Endothelial cell (in vitro differentiated cells): ENCODE measurements around the gene SLC16A8. TPM values are rescaled to one million over a fixed set of nuclear protein-coding genes. Genes with fewer than 3 reads are reported as not detected.
"Not testable (repeated sequence)": the region's sequence is repeated elsewhere in the genome, so short reads cannot be mapped to it uniquely, and the experiment has no call there.

Source experiments
- DNase-seq: peaks from one replicate; pipeline ENCODE4 v3.0.0; 2021; ENCODE audit warnings: low spot score
- H3K27ac Mint-ChIP-seq: one replicate; pipeline ENCODE4 v1.8.0; 2021; ENCODE audit warnings: mixed read lengths, inconsistent platforms; ENCODE audit not compliant: unreplicated experiment
- H3K27me3 Mint-ChIP-seq: one replicate; pipeline ENCODE4 v1.8.0; 2021; ENCODE audit warnings: mild to moderate bottlenecking, moderate library complexity, mixed read lengths, inconsistent platforms; ENCODE audit not compliant: unreplicated experiment
- H3K36me3 Mint-ChIP-seq: one replicate; pipeline ENCODE4 v1.8.0; 2021; ENCODE audit warnings: mild to moderate bottlenecking, low read depth, mixed read lengths, inconsistent platforms; ENCODE audit not compliant: unreplicated experiment
- H3K4me1 Mint-ChIP-seq: one replicate; pipeline ENCODE4 v1.8.0; 2021; ENCODE audit warnings: mild to moderate bottlenecking, mixed read lengths, inconsistent platforms; ENCODE audit not compliant: unreplicated experiment
- H3K4me3 Mint-ChIP-seq: one replicate; pipeline ENCODE4 v1.8.0; 2021; ENCODE audit warnings: mild to moderate bottlenecking, mixed read lengths, inconsistent platforms; ENCODE audit not compliant: unreplicated experiment
- H3K9me3 Mint-ChIP-seq: one replicate; pipeline ENCODE4 v1.8.0; 2021; ENCODE audit warnings: mixed read lengths, inconsistent platforms; ENCODE audit not compliant: unreplicated experiment
- total RNA-seq: library from RNA; stranded (reverse); fragmentation: NEBNext Ultra II Directional; extraction: Animal tissue kit (Norgen Biotek cat#: 25700); gene quantifications from one replicate; pipeline ENCODE4 v1.2.1, GENCODE V29; 2021; ENCODE audit not compliant: unreplicated experiment
- TF ChIP-seq, protein P1 (sequence below): fragments of 200-600 bp; sonication (generic); IDR thresholded peaks from one replicate; pipeline ENCODE4 v1.5.0; 2021; ENCODE audit warnings: antibody characterized with exemption; ENCODE audit not compliant: unreplicated experiment

Gene SLC16A8
- total RNA-seq, 1 donor from 2014 or later, result not detected

DNA sequence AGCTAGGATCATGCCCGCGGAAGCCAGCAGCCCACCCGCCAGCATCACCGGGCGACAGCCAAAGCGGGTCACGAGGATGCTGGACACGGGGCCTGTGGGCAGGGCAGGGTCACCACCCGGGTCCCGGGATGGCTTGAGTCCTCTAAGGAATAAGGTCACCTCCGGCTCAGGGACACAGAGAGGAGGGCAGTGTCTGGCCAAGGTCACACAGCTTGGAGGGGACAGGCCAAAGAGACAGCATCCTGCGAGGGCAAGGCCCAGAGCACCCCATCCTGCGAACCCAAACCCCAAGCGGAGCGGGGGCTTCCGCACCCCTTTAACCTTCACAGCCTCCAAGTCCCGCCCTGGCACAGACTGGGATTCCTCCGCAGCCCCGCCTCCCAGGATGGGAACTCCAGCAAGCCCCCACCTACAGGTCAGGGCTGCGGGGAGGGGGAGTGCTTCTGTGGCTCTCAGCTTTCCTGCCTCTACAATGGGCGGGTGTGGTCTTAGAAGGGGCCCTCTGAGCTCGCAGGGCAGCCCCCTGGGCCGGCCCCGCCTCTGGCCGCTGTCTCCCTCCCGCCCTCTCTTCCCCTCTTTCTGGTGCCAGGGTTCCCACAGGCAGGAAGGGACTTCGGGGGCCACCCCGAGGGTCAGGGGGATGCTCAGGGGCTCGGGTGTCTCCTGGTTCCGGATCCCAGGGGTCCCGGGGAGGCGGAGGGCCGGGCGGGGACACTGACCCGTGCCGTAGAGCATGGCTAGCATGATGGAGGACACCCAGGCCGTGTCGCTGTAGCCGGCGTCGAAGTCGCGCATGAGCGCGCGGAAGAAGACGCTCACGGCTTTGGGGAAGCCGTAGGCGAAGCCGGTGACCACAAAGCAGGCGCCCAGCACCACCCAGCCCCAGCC is 1.8 kb downstream of the SLC16A8 start:
- Mint-ChIP-seq H3K4me3 (no peak overlapping the region), H3K27me3 (peaks cover 19% of the 10 kb centered on the region), H3K9me3 (no peaks in the 10 kb centered on the region), H3K36me3 (peaks cover 4% of the 10 kb centered on the region), H3K4me1 (no peaks in the 10 kb centered on the region), H3K27ac (no peak overlapping the region)
- TF ChIP-seq, protein P1, sequence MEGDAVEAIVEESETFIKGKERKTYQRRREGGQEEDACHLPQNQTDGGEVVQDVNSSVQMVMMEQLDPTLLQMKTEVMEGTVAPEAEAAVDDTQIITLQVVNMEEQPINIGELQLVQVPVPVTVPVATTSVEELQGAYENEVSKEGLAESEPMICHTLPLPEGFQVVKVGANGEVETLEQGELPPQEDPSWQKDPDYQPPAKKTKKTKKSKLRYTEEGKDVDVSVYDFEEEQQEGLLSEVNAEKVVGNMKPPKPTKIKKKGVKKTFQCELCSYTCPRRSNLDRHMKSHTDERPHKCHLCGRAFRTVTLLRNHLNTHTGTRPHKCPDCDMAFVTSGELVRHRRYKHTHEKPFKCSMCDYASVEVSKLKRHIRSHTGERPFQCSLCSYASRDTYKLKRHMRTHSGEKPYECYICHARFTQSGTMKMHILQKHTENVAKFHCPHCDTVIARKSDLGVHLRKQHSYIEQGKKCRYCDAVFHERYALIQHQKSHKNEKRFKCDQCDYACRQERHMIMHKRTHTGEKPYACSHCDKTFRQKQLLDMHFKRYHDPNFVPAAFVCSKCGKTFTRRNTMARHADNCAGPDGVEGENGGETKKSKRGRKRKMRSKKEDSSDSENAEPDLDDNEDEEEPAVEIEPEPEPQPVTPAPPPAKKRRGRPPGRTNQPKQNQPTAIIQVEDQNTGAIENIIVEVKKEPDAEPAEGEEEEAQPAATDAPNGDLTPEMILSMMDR, result no peak
- DNase-seq, result no peak

DNA sequence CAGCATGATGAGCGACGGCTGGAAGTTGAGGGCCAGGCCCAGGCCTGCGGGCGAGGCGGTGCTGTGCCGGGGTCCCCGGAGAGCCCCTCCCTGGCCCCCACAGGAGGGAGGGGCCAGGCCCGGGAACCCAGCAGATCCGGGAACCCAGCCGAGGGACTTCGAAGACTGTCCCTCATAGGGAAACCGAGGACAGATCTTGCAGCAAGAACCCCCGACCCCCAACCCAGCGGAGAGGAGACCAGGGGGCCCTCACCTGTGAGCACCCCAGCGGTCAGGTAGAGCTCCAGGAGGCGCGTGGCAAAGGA is 2.4 kb downstream of the SLC16A8 start:
- Mint-ChIP-seq H3K27ac (no peak overlapping the region), H3K4me1 (no peaks in the 10 kb centered on the region), H3K36me3 (peaks cover 4% of the 10 kb centered on the region), H3K4me3 (no peak overlapping the region), H3K27me3 (peaks cover 20% of the 10 kb centered on the region), H3K9me3 (no peaks in the 10 kb centered on the region)
- no peak for DNase-seq
- TF ChIP-seq, protein P1, result no peak

DNA sequence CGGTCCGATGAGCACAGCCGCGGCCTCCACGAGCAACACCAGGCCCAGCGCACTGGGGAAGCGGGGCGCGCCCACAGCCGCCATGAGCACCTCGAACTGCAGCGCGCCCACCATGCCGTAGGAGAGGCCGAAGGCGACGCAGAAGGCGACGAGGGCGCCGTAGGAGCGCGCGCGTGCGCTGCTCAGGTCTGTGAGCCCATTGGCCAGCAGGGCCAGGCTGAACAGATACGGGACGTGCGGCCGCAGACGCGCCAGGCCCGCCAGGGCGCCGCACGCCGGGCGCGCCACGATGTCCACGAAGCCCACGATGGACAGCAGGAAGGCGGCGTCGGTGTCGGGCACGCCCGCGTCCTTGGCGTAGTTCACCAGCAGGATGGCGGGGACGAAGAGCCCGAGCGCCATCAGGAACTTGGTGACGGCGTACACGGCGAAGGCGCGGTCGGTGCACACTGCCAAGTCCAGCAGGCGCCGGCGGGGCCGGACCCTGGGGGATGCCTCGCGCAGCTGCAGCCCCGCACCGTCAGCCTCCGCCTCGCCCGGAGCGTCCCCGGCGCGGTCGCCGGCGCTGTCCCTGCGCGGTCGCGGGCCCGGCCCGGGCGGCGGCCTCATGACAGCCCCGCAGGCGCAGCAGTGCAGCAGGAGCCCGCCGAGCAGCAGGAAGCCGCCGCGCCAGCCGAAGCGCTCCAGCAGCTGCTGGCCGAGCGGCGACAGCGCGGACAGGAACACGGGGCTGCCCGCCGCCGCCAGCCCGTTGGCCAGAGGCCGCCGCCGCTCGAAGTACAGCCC is 2.9 kb downstream of the SLC16A8 start:
- Mint-ChIP-seq H3K36me3 (peaks cover 4% of the 10 kb centered on the region), H3K4me3 (no peak overlapping the region), H3K4me1 (no peaks in the 10 kb centered on the region), H3K9me3 (no peaks in the 10 kb centered on the region), H3K27me3 (peaks cover 20% of the 10 kb centered on the region), H3K27ac (no peak overlapping the region)
- peak; percentile 52 for DNase-seq
- TF ChIP-seq, protein P1, result no peak

DNA sequence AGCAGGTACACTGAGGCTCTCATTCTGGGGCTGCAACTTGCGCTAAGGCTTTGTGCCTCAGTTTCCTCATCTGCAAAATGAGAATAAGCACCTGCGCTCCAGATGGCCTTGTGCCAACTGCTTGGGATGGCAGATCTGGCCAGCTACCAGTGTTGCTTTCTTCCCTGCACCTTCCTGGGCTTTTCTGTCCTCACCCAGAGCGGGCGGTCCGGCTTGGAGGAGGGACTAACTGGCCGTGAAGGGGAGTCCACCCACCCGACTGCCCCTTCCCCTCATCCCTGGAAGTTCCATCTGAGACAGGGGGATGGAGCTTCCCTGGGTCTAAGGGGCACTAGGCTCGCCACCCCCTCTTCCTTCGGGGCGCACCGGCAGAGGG is 3.5 kb downstream of the SLC16A8 start:
- Mint-ChIP-seq H3K4me1 (no peaks in the 10 kb centered on the region), H3K36me3 (peaks cover 4% of the 10 kb centered on the region), H3K4me3 (no peak overlapping the region), H3K27me3 (peaks cover 20% of the 10 kb centered on the region), H3K27ac (no peak overlapping the region), H3K9me3 (no peaks in the 10 kb centered on the region)
- TF ChIP-seq, protein P1, result no peak
- DNase-seq, result no peak

DNA sequence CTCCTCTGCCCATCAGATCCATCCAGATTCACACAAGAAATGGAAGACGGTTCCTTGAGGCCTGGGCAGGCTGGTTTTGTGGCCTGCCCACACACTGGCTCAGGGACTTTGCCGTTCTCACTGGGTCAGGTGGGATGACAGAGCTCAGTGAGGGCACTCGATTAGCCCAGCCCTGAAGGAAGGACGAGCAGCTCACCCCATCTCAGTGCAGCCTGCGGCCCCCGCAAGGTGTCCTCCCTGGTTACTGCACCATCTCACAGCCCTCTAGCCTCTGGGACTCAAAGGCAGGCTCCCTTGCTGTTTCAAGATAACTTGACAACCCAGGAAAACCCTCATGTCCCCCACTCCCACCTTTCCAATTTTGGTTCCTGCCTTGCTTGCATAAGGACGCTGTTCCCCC is 4.2 kb downstream of the SLC16A8 start:
- TF ChIP-seq, protein P1, result no peak

DNA sequence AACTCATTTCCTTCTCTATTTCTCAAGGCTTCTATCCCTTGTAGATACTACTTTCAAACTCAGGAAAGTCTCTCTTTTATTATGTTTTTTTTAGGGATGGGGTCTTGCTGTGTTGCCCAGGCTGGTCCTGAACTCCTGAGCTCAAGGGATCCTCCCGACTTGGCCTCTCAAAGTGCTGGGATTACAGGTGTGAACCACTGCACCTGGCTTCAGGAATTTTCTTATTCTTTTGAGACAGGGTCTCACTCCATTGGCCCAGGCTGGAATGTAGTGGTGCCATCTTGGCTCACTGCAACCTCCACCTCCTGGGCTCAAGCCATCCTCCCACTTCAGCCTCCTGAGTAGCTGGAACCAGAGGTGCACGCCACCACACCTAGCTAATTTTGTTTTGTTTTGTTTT is 4.8 kb downstream of the SLC16A8 start:
- not testable (repeated sequence) for DNase-seq, H3K4me1 Mint-ChIP-seq, H3K36me3 Mint-ChIP-seq, H3K27ac Mint-ChIP-seq, H3K9me3 Mint-ChIP-seq
- Mint-ChIP-seq H3K4me3 (peak overlapping the region; percentile 27), H3K27me3 (peaks cover 15% of the 10 kb centered on the region)

More for the DNA sequence above, 4.2 kb downstream of the SLC16A8 start:
- H3K4me1 Mint-ChIP-seq, result no peaks in the 10 kb centered on the region
- no peak for DNase-seq
- H3K27me3 Mint-ChIP-seq, result peaks cover 15% of the 10 kb centered on the region
- H3K27ac Mint-ChIP-seq, result no peak overlapping the region
- H3K9me3 Mint-ChIP-seq, result no peaks in the 10 kb centered on the region
- peak overlapping the region; percentile 51 for H3K4me3 Mint-ChIP-seq
- H3K36me3 Mint-ChIP-seq, result peaks cover 4% of the 10 kb centered on the region
